Liver (tissue), 9 donors: ENCODE results near the gene PAX5. TPM values are rescaled to one million over a fixed set of nuclear protein-coding genes. Genes with fewer than 3 reads are reported as not detected.

ENCODE experiments used
- DNase-seq: peaks from one replicate; pipeline ENCODE4 v3.0.0-alpha.2; 2017; ENCODE audit warnings: low spot score
- H3K27ac ChIP-seq, 2 donors: one replicate each; pipeline ENCODE4 v1.7.0; 2013; ENCODE audit warnings: inconsistent platforms in 2 of 2, low read length in 2 of 2, control low read depth in 1 of 2, low read depth in 1 of 2, mild to moderate bottlenecking in 1 of 2
- H3K27me3 ChIP-seq, 4 donors: one replicate each; pipeline versions ENCODE4 v1.6.1 to v1.7.0; 2013; ENCODE audit warnings: low read length in 3 of 4, inconsistent platforms in 1 of 4, mild to moderate bottlenecking in 1 of 4, moderate library complexity in 1 of 4; ENCODE audit not compliant: control insufficient read depth in 4 of 4, insufficient read depth in 4 of 4
- H3K36me3 ChIP-seq, 4 donors: one replicate each; pipeline versions ENCODE4 v1.6.1 to v1.7.0; 2013; ENCODE audit warnings: low read length in 3 of 4, mild to moderate bottlenecking in 3 of 4, low read depth in 1 of 4, moderate library complexity in 1 of 4; ENCODE audit not compliant: control insufficient read depth in 4 of 4, insufficient read depth in 3 of 4
- H3K4me1 ChIP-seq, 4 donors: one replicate each; pipeline versions ENCODE4 v1.6.1 to v1.7.0; 2013; ENCODE audit warnings: low read length in 3 of 4, mild to moderate bottlenecking in 3 of 4, moderate library complexity in 1 of 4; ENCODE audit not compliant: control insufficient read depth in 4 of 4, insufficient read depth in 4 of 4
- H3K4me3 ChIP-seq, 3 donors: one replicate each; pipeline versions ENCODE4 v1.6.1 to v1.7.0; 2013; ENCODE audit warnings: low read length in 3 of 3, control low read depth in 1 of 3, low read depth in 1 of 3, mild to moderate bottlenecking in 1 of 3
- H3K9ac ChIP-seq, 2 donors: one replicate each; pipeline ENCODE4 v1.7.0; 2013; ENCODE audit warnings: low read length in 2 of 2, mild to moderate bottlenecking in 2 of 2, moderate library complexity in 2 of 2, control low read depth in 1 of 2, low read depth in 1 of 2
- H3K9me3 ChIP-seq, 4 donors: one replicate each; pipeline versions ENCODE4 v1.6.1 to v1.7.0; 2013; ENCODE audit warnings: low read length in 3 of 4; ENCODE audit not compliant: control insufficient read depth in 4 of 4
- EGR1 ChIP-seq, 2 donors: IDR thresholded peaks; 2 replicates each; pipeline ENCODE4 v1.6.1; 2016 to 2018; ENCODE audit warnings: antibody characterized with exemption in 2 of 2, low read depth in 2 of 2
- FOXA1 ChIP-seq: IDR thresholded peaks from 2 replicates; pipeline ENCODE4 v1.6.1; 2016; ENCODE audit warnings: antibody characterized with exemption
- FOXA2 ChIP-seq: IDR thresholded peaks from 2 replicates; pipeline ENCODE4 v1.6.1; 2016; ENCODE audit warnings: antibody characterized with exemption
- GABPA ChIP-seq, 2 donors: IDR thresholded peaks in 1 of 2; conservative IDR thresholded peaks in 1 of 2; 2 replicates each; pipeline ENCODE4 v1.6.1; 2016; ENCODE audit warnings: antibody characterized with exemption in 2 of 2, mild to moderate bottlenecking in 1 of 2, moderate library complexity in 1 of 2
- HNF4G ChIP-seq: IDR thresholded peaks from 2 replicates; pipeline ENCODE4 v1.6.1; 2016; ENCODE audit warnings: antibody characterized with exemption
- JUND ChIP-seq, 2 donors: IDR thresholded peaks; 2 replicates each; pipeline ENCODE4 v1.6.1; 2016; ENCODE audit warnings: antibody characterized with exemption in 2 of 2
- NR2F2 ChIP-seq: IDR thresholded peaks from 2 replicates; pipeline ENCODE4 v1.6.1; 2016; ENCODE audit warnings: antibody characterized with exemption
- RAD21 ChIP-seq, 2 donors: IDR thresholded peaks; 2 replicates each; pipeline ENCODE4 v1.6.1; 2016; ENCODE audit warnings: antibody characterized with exemption in 2 of 2, mild to moderate bottlenecking in 2 of 2
- RXRA ChIP-seq, 2 donors: IDR thresholded peaks; 2 replicates each; pipeline ENCODE4 v1.6.1; 2017 to 2018; ENCODE audit warnings: antibody characterized with exemption in 2 of 2, mild to moderate bottlenecking in 1 of 2
- SP1 ChIP-seq: IDR thresholded peaks from 2 replicates; pipeline ENCODE4 v1.6.1; 2018; ENCODE audit warnings: antibody characterized with exemption, mild to moderate bottlenecking
- TAF1 ChIP-seq: conservative IDR thresholded peaks from 2 replicates; pipeline ENCODE4 v1.6.1; 2016; ENCODE audit warnings: antibody characterized with exemption, mild to moderate bottlenecking
- YY1 ChIP-seq: IDR thresholded peaks from 2 replicates; pipeline ENCODE4 v1.6.1; 2016; ENCODE audit warnings: antibody characterized with exemption, mild to moderate bottlenecking
- WGBS: extraction: QIAGEN DNeasy Blood & Tissue Kit; methylation state at CpG from one replicate; pipeline ENCODE4 v1.1.7; 2013; 5-methylcytosine and 5-hydroxymethylcytosine counted together
- polyA plus RNA-seq, 2 donors: library from polyadenylated mRNA; stranded (reverse) in 1 of 2; unstranded in 1 of 2; fragments of 200-250 nt in 1 of 2; fragments of >200 nt in 1 of 2; fragmentation: Nextera tagmentation in 1 of 2; extraction: Ambion mirVana in 1 of 2; gene quantifications; one replicate each; pipeline versions ENCODE4 v1.2.1 to v1.2.3, GENCODE V29; 2013 to 2015
- total RNA-seq, 2 donors: library from RNA; depleted of rRNA; stranded (reverse); fragments of >200 nt; gene quantifications; one replicate each; pipeline ENCODE4 v1.2.3, GENCODE V29; 2014
- TF ChIP-seq, protein P1 (sequence below): fragments of 150-350 bp; IDR thresholded peaks from 2 replicates; pipeline ENCODE4 v1.5.1; 2017; ENCODE audit warnings: improper control_type of control experiment, low read depth, low read length; ENCODE audit not compliant: missing input control
- TF ChIP-seq, protein P2 (sequence below): IDR thresholded peaks from 2 replicates; pipeline ENCODE4 v1.6.1; 2016; ENCODE audit warnings: antibody characterized with exemption
- TF ChIP-seq, protein P3 (sequence below): IDR thresholded peaks from 2 replicates; pipeline ENCODE4 v1.6.1; 2016; ENCODE audit warnings: antibody characterized with exemption
- TF ChIP-seq, protein P4 (sequence below): IDR thresholded peaks from 2 replicates; pipeline ENCODE4 v1.6.1; 2016; ENCODE audit warnings: antibody characterized with exemption, mild to moderate bottlenecking
- TF ChIP-seq, protein P5 (sequence below): IDR thresholded peaks from 2 replicates; pipeline ENCODE4 v1.6.1; 2016; ENCODE audit warnings: antibody characterized with exemption
- donor health status: healthy.
- donor health status: healthy.
- donor health status: healthy.
- donor health status: healthy.
- donor health status: healthy.

PAX5 gene
- total and polyA plus RNA-seq, 4 donors = 0.05 to 2.7 (median 0.11) TPM

DNA sequence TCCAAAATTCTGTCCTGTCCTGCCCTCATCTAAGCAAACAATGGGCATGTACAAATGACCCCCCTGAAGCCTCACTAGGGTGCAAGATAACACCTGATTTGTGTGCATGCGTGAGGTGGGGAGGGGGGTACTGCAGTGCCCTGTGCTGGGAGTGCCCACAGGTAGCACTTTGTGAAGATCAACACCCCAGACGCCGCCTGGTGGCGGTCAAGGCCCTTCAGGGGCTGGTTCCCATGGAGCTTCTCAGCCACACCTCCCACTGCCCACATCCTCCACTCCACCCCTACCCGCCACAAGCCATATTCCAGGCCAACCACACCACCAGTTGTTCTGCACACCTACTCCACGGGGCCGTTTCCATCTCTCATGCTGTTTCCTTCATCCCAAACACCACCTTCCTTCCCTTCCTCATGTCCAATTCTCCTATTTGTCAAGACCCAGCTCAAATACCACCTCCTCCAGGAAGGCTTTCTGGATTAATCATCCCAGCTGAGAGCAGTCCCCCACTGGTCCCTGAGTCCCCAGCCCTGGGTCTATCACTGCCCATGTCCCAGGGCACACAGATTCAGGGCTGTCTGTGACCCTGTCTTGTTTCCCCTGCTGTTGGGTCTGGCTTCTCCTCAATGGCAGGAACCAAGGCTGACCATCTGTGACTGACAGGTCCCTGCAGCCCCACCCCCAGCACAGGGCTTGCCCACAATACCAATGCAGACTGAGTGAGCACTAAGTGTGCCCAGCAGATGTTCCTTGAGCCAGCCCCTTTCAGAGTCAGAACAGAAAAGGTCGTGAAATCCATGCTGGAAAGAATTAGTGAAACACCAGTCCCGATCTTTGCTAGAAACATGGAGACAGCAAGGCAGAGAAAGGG is 178.4 kb downstream of the PAX5 start:
- 62% methylated on average over 9 of the region's 9 CpGs for WGBS
- TF ChIP-seq RAD21 (IDR thresholded peaks at IDR 0.05) = peak; percentile 32 to 53
- no peak for TF ChIP-seq FOXA1
- TF ChIP-seq, protein P1, sequence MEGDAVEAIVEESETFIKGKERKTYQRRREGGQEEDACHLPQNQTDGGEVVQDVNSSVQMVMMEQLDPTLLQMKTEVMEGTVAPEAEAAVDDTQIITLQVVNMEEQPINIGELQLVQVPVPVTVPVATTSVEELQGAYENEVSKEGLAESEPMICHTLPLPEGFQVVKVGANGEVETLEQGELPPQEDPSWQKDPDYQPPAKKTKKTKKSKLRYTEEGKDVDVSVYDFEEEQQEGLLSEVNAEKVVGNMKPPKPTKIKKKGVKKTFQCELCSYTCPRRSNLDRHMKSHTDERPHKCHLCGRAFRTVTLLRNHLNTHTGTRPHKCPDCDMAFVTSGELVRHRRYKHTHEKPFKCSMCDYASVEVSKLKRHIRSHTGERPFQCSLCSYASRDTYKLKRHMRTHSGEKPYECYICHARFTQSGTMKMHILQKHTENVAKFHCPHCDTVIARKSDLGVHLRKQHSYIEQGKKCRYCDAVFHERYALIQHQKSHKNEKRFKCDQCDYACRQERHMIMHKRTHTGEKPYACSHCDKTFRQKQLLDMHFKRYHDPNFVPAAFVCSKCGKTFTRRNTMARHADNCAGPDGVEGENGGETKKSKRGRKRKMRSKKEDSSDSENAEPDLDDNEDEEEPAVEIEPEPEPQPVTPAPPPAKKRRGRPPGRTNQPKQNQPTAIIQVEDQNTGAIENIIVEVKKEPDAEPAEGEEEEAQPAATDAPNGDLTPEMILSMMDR = peak; percentile 31
- TF ChIP-seq NR2F2 = no peak
- TF ChIP-seq, protein P2, sequence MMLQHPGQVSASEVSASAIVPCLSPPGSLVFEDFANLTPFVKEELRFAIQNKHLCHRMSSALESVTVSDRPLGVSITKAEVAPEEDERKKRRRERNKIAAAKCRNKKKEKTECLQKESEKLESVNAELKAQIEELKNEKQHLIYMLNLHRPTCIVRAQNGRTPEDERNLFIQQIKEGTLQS = no peak
- TF ChIP-seq YY1 = no peak
- no peak for TF ChIP-seq TAF1
- TF ChIP-seq, protein P3, sequence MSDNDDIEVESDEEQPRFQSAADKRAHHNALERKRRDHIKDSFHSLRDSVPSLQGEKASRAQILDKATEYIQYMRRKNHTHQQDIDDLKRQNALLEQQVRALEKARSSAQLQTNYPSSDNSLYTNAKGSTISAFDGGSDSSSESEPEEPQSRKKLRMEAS = no peak
- no peak for TF ChIP-seq EGR1 (IDR thresholded peaks at IDR 0.05; ENCODE audit: low read depth in 2 of 2)
- no peak for TF ChIP-seq RXRA (IDR thresholded peaks at IDR 0.05)
- no peak for TF ChIP-seq HNF4G
- TF ChIP-seq SP1 = no peak
- TF ChIP-seq, protein P4, sequence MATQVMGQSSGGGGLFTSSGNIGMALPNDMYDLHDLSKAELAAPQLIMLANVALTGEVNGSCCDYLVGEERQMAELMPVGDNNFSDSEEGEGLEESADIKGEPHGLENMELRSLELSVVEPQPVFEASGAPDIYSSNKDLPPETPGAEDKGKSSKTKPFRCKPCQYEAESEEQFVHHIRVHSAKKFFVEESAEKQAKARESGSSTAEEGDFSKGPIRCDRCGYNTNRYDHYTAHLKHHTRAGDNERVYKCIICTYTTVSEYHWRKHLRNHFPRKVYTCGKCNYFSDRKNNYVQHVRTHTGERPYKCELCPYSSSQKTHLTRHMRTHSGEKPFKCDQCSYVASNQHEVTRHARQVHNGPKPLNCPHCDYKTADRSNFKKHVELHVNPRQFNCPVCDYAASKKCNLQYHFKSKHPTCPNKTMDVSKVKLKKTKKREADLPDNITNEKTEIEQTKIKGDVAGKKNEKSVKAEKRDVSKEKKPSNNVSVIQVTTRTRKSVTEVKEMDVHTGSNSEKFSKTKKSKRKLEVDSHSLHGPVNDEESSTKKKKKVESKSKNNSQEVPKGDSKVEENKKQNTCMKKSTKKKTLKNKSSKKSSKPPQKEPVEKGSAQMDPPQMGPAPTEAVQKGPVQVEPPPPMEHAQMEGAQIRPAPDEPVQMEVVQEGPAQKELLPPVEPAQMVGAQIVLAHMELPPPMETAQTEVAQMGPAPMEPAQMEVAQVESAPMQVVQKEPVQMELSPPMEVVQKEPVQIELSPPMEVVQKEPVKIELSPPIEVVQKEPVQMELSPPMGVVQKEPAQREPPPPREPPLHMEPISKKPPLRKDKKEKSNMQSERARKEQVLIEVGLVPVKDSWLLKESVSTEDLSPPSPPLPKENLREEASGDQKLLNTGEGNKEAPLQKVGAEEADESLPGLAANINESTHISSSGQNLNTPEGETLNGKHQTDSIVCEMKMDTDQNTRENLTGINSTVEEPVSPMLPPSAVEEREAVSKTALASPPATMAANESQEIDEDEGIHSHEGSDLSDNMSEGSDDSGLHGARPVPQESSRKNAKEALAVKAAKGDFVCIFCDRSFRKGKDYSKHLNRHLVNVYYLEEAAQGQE = no peak
- TF ChIP-seq JUND (IDR thresholded peaks at IDR 0.05) = no peak
- TF ChIP-seq GABPA (IDR thresholded peaks at IDR 0.05 in 1 of 2, conservative IDR thresholded peaks at IDR 0.05 in 1 of 2) = no peak
- no peak for TF ChIP-seq FOXA2
- TF ChIP-seq, protein P5, sequence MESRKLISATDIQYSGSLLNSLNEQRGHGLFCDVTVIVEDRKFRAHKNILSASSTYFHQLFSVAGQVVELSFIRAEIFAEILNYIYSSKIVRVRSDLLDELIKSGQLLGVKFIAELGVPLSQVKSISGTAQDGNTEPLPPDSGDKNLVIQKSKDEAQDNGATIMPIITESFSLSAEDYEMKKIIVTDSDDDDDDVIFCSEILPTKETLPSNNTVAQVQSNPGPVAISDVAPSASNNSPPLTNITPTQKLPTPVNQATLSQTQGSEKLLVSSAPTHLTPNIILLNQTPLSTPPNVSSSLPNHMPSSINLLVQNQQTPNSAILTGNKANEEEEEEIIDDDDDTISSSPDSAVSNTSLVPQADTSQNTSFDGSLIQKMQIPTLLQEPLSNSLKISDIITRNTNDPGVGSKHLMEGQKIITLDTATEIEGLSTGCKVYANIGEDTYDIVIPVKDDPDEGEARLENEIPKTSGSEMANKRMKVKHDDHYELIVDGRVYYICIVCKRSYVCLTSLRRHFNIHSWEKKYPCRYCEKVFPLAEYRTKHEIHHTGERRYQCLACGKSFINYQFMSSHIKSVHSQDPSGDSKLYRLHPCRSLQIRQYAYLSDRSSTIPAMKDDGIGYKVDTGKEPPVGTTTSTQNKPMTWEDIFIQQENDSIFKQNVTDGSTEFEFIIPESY = no peak

More for the DNA sequence above, 178.4 kb downstream of the PAX5 start:
- DNase-seq = peak; percentile 43
- Histone ChIP-seq H3K9ac (no peak overlapping the region), H3K4me1 (no peaks in the 10 kb centered on the region), H3K27ac (no peak overlapping the region), H3K9me3 (no peaks in the 10 kb centered on the region), H3K27me3 (peaks cover 0 to 4% (median 0%) of the 10 kb centered on the region in 4 donors), H3K36me3 (no peaks in the 10 kb centered on the region), H3K4me3 (no peak overlapping the region)
